DLD1 (cell line): ENCODE results near the gene PTPRN2.

Experiments used
- in situ Hi-C: cut with HindIII; loops from 2 replicates; pipeline ENCODE4 v1.10.0; 2017; ENCODE audit warnings: low sequenced_read_pairs

Gene PTPRN2

DNA sequence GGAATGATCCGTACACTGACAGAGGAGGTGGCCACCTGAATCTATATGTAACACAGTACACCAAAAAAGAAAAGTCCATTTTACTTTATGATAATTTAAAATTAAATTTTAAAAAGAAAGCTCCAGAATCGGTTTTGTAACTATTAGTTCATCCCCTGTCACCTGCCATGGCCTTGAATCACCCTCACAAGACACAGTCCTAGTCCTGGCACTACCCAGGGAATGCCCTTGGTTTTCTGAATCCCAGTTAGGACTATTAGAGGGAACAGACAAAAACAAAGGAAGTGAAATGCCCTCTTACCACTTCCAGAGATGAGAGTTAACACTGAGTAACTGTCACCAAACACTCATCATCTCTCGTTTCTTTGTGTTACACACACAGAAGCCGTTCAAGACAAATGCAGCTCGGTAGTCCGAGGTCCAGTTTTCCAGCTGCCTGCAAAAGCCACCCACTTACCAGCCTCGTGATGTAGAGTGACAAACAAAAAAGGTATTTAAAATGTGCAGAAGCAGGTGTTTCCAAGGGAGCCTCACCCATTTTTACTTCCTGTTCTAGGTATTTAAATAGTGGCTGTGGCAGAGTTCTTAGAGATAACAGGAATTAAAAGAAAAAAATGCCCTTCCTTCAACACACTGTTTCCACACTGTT, 6.1 kb downstream of the PTPRN2 start:
- in situ Hi-C loops, result no loop called here

DNA sequence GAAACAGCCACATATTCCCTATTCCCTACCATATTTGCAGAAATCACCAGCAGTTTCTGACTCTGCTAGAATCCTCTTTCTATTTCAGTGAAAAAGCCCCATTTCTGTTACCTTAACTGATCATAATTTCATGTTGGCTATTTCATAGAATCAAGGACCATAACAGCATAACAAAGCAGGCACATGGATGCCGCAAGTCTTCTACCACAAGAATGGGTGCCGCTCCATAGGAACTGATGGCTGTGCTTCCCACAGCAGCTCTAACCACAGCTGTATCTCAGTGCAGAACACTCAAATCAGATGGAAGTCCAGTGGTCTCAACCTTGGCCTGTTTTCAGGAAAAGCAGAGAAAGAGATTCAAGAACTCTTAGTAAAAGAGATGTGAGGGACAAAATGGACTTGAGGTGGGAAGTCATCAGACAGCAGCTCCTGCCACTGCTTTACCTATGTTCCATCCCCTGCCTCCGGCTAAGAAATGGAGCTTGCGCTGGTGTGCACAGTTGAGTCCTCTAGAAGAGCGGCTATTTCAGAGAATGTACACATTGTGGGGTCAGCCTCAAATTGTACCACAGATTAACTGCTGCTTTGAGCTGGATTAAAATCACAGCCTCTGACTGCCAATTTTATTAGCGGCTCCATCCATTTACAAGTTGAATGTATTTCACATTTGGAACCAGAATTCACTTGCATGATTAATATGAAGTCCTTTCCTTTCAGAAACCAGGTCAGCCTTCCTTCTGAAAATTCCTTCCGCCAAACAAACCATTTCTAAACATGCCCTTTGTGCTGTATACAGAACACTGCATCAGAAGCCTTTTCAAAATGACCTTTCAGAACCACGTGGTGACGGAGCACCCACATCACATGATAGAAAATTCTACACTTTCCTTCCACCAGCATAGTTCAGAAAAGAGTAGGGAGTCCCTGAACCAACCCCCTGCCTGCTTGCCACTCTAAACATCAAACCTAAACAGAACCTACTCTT, 7.7 kb downstream of the PTPRN2 start:
- in situ Hi-C loops, result no loop called here

DNA sequence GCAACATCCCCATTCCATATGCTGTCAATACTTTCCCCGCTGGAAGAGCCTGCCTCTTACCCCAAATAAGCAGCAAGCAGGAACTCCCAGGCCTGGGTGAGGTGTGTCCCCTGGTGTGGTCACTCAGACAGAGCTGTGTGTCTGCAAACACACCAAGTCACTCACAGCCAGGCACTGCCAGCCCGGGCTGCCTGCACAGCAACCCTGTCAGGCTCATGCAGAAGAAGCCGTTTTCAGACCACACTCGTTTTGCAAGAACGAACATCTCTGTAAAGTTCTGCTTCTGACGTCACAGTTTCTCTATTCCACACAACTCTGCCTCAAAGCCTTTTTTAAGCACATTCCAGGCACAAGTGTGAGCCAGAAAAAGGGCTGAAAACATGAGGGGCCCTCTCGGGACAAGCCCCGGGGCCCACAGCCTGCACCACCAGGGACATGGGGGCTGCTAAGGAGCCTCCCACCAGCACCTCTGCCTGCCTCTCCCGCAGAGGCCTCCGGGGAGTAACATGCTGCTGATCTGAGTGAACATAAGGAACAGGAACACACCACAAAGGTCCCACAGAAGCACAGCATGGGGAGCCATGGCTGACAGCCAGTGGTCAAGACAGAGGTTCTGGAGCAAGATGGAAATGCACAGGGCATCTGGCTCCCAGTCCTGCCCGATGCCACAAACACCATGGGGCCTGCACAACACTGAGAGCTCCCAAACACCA, 11.4 kb downstream of the PTPRN2 start:
- in situ Hi-C loops, result no loop called here

DNA sequence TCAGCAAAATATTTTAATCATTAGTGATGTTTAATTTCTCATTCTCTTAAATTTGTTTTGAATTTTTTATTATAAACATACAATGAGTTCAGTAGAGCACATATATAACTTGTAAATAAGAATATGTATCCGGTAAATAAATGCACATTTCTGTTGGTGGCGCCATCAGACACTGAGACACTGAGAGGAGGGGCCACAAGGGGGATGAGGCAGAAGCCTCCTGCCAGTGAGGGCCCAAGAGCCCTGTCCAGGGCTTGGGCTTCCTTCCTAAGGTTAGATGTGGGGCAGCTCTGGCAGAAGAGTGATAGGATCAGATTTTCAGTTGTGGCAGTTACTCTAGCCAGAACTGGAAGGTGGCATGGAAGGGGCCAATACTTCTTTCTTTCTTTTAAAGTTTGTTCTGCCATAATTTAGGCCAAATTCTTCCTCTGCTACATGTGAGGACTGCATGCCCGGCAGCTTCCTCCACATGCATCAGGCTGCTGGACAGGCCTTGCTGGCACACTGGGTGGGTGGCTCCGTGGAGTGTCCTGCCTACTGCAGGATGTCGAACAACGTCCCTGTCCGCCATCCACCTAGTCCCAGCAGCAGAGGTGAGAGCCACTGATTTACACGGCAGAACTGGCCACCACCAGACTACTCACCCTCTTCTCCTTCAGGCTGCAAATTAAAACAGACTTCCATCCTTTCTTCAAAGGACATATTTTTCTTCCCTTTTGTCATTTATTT, 13.2 kb downstream of the PTPRN2 start:
- in situ Hi-C loops, result loop anchor here (5.0 kb wide), 1 partner anchor 78 kb away; no protein-coding TSS in a partner anchor

DNA sequence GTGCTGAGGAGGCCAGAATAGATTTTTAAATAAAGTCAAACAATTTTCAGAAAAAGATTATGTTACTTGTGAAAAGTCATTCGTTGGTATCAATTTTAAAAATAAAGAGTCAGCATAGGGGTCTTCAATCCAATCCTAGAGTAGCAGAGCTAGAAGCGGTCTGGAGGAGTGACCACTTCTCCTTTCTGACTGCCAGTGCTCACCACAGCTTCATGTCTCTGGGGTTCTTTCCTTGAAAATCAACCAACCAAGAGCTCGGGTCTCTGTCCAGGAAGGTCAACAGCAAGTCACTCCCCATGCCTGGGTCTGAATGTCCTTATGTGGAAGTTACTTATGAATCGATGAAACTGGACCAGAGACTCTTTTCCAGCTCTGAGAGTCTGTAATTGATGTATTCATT, 14.3 kb downstream of the PTPRN2 start:
- in situ Hi-C loops, result loop anchor here (5.0 kb wide), 1 partner anchor 79 kb away; no protein-coding TSS in a partner anchor

DNA sequence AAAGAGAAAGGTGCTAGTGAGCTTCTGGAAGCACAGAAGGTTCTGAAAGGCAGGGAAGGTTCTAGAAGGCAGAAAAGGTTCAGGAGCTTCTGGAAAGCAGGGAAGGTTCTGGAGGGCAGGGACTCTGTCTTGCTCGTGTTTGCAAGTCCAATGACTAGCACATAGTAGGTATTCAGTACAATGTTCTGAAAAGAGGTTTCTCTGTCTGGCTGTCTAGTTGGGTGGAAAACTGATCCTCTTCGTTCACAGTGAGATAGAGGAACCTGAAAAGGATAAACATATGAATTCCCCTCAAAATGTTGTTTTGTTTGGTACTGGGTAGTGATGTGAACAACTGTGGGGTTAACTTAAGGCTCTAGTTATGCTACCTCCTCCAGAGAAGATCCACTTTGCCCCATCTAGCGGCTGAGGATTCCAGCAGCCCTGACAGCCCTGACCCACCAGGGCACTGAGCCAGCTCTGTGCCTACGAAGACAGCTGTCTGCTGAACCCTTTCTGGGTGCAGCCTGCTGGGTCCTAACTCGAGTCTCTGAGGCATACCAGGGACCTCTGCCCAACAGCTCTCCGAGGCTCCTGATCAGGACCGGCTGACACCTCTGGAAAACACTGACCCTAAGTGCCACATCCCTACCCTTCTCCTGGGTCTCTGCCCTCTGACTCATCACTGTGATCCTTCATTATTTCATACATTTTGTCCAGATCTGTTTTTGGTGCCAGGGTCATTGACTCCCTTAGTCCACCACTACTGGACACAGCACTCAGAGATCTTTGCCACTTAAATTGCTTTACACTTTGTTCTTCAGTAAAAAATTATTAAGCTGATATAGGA, 15.4 kb downstream of the PTPRN2 start:
- in situ Hi-C loops, result loop anchor here (5.0 kb wide), 1 partner anchor 80 kb away; no protein-coding TSS in a partner anchor

DNA sequence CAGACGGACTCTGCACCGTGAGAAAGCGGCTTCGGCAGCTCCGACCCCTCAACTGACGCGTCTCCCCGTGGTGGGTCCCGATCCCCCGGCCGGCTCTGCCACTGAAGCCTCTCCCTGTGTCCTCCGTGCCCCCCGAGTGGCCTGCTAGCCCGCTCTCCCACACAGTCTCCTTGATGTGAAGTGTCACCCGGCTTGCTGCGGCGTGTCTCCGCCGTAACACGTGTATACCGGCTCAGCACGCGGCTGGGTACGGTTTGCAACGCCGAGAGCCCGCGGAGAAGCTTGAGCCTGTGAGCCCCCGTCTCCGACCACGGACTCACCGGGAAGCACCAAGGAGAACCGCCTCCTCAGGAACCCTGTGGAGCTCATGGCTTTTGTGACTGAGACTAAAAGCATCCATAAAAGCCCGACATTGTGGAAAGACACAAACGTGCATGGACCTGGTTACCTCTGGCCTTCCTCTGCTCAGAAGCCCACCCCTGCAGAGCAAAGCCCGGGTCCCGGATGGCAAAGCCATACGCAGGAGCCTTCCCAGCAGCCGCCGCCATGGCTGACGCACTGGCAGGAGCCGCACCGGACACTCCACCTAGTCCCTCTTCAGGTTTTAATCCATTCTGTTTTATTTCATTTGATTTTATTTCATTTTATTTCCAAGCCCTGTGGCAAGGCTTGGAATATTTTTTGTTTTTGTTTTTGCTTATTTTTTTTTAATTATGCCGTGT, 17.0 kb downstream of the PTPRN2 start:
- in situ Hi-C loops, result loop anchor here (5.0 kb wide), 1 partner anchor 82 kb away; no protein-coding TSS in a partner anchor

DNA sequence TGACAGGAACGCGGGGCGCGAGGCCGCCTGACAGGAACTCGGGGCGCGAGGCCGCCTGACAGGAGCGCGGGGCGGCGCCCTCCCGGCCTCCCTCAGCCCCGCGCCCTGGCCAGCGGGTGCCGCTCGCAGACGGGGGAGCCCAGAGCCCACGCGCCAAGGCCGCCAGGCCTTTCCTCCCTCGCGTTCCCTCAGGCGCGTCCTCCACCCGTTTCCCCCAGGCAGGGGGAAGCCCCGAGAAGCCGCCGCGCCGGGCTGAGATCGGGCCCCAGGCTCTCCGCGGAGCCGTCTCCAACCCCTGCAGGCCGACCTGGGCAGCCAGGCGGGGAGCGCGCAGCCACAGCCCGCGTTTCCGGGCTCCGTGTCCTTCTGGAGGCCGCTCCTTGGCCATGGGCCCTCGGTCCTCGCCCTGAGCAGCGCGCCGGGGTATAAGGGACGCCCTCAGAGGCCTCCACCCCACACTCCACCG, 17.7 kb downstream of the PTPRN2 start:
- in situ Hi-C loops, result loop anchor here (5.0 kb wide), 1 partner anchor 82 kb away; no protein-coding TSS in a partner anchor

DNA sequence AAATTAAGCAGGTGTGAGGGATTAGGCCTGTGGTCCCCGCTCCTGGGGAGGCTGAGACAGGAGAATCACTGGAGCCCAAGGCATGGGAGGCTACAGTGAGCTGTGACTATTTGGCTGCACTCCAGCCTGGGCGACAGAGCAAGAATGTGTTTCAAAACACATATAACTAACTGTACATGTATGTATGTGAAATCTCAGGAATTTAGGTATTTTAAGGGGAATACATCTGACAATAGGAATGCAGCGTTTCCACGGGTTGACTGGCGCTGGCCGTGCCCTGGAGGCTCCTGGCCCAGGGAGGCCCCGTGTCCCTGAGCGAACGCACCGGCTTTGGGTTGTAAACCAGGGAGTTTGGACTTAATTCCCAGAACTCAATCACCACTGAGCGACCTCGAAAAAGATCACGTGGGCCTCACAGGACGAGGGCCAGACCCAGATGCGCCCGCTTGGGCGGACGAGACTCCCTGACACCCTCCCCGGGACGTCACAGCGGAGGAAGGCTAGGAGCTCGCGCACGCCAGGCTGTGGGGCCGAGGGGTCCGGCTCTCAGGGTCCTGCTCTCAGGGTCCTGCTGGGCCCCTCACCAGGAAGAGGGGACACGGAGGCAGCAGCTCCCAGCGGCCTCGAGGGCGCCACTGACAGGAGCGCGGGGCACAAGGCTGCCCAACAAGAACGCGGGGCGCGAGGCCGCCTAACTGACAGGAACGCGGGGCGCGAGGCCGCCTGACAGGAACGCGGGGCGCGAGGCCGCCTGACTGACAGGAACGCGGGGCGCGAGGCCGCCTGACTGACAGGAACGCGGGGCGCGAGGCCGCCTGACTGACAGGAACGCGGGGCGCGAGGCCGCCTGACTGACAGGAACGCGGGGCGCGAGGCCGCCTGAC, 18.4 kb downstream of the PTPRN2 start:
- in situ Hi-C loops, result no loop called here

DNA sequence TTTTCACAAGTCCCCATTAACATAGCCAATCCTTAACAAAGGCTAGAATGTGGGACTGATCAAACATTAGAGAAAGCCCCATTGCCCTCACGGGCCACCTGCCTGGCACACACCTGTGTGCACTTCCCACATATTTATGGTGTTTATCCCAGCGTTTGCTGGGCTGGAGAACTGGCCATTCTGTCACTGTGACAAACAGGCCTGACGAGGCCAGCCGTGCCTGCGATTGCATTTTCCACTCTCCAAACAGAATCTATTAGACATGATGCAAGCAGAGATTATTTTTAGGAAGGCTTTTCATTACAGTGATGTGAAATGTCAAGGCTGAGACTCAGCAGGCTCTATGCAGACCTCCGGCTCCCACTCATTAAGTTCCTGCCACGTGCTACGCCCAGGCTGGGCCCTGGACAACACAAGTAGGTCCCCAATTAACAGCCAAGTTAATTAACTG, 20.4 kb downstream of the PTPRN2 start:
- in situ Hi-C loops, result no loop called here

DNA sequence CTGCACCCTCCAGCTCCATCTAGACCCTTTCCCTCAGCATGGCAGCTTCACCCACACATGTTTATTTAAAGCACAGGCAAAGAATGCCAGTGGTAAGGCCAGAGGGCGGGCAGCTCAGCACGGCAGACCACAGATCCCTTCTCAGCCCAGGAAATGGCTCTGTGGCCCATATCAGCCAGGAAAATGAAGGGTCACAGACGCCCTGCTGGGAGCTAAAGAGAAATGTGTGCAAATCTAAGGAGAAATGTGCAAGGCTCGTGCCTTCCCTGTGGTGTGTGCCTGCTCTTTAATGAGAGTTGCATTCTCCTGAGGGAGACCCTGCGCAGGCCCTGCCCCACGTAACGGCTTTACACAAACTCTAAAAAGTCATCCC, 23.0 kb downstream of the PTPRN2 start:
- in situ Hi-C loops, result no loop called here

DNA sequence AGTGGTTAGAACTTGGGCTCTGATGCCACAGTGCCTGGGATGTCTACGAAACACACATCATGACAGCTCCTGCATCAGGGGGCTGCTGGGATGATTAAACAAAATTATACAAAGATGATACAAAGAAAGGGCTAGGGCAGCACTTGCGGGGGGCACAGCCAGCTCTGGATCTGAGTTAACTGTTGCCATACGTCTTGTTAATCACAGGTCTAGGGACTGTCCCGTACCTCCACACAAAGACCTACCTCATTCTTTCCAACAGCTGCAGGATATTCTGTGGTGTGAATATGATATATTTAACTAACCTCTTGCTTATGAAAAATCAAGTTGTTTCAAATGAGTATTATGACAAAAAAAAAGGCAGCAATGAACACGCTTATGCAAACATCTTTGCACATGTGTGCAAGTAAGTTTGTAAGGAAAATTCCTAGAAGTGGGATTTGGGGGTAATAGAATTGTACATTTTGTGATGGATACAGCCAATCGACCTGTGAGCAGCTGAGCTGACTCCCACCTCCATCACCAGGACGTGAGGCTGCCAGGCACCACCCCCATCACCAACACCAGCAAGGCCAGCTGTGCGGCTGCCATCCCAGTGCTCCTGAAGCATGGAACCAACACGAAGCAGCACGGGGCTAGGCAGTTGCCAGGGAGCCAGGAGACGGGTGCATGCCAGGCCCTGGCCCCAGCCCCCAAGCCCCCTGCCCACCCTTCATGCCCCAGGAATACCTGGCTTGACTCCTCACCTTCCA, 23.5 kb downstream of the PTPRN2 start:
- in situ Hi-C loops, result no loop called here

DNA sequence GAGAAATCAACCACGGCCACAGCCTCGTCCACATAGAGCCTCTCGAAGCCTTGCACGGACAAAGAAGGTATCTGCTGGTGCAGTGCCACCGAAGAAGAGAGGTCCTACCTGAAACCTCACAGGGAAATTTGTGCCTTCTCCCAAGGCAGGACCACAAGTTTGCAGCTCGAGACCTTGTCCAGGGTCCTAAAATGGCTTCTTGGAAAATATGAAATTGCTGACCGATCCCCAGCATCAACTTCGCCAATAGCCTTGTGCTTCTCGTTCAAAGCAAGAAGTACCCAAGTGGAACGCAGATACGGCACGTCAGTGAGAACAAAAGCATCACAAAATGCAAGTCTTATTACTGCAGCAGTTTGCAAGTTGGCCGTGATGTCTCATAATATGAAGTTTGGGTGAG, 24.6 kb downstream of the PTPRN2 start:
- in situ Hi-C loops, result no loop called here

DNA sequence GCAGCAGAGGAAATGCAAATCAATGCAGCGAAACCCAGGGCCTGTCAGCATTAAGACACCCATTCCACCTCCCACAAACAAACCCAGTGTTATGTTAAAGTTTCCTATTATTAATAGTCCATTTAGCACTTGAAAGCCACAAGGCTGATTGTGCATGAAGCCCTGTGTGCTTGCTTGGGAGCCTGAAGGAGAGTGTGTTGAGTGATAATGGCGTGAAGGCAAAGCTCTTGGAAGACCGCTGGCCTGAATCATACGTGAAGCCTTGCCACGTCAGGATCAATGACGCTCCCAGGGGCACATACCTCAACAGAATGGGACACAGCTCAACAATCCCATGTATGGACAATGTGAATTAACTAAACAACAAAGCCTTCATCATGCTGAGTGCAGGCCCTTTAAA, 25.1 kb downstream of the PTPRN2 start:
- in situ Hi-C loops, result no loop called here

DNA sequence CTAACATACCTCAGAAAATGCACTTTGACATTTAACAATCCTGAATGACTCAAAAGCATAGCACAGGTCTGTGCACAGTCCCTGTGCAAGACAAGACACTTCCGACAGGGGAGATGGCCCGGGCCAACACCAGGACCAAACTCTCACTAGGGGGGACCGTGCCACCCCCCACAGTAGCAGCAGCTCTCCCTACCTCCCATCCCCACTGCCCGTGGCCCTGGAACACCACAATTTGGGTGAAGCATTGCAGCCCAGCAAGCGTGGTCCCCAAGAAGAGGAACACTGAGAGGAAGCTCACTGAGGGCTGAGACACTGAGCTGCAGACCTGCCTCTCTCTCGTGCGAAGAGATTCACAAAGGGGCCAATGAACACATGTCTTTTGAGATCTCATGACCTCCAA, 26.0 kb downstream of the PTPRN2 start:
- in situ Hi-C loops, result no loop called here

DNA sequence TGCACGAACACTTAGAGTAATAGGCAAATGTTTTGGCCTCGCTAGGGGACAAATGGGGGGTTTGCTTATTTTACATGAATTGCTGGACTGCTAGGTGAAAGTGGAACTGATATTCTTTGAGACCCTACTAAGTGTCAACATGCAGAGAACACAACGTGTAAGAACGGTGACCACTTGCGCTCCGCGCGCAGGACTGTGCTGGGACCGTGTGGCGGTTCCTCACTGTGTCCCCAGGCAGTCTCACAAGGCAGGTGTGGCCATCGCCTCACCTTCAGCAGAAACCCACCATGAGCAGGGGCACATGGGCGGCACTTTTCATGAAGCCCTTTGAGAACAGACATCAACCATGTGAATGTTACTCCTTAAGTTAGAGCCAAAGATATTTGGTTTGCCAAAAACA, 27.2 kb downstream of the PTPRN2 start:
- in situ Hi-C loops, result no loop called here

DNA sequence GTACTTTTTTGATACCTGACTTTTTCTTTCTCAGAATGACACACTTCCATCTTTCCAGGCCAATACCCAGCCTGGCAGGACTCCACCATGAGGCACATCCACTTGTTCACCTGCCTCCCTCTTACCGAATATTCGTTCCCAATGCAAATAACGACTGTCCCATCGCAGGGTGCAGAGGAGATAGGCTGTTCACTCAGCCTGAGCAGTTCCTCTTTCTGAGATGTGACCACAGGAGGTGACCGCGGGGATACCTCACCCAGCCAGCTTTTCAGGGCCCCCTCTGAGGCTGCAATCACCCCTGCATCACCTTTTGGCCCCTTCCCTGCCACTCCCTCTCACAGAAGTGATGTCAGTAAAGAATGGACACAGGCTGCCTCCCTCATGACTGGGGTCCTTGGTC, 28.3 kb downstream of the PTPRN2 start:
- in situ Hi-C loops, result no loop called here
